HepG2 (cell line): Measurements from ENCODE around the gene SNX6. TPM values are rescaled to one million over a fixed set of nuclear protein-coding genes. Genes with fewer than 3 reads are reported as not detected.

Experiments
- EP300 ChIP-seq, 3 experiments: sonication (generic) in 1 of 3; formaldehyde crosslinking in 1 of 3; IDR thresholded peaks; 2 replicates each; pipeline versions ENCODE4 v1.5.1 to v1.6.1; 2011 to 2020; ENCODE audit warnings: low read depth in 2 of 3, low read length in 2 of 3, borderline replicate concordance in 1 of 3, improper control_type of control experiment in 1 of 3, mild to moderate bottlenecking in 1 of 3, missing genetic modification reagents in 1 of 3, moderate library complexity in 1 of 3
- FOXO1 ChIP-seq: sonication (generic); formaldehyde crosslinking; IDR thresholded peaks from 2 replicates; pipeline ENCODE4 v1.4.0; 2020; ENCODE audit warnings: missing genetic modification reagents
- FOXP1 ChIP-seq, 2 experiments: fragments of 450-650 bp in 1 of 2; IDR thresholded peaks; 2 replicates each; pipeline ENCODE4 v1.6.1; 2017 to 2018; ENCODE audit warnings: antibody characterized with exemption in 1 of 2
- HNRNPK ChIP-seq: fragments of 200-400 bp; formaldehyde crosslinking; IDR thresholded peaks from 2 replicates; pipeline ENCODE4 v1.6.1; 2018; ENCODE audit warnings: low read length, low read depth, moderate library complexity, mild to moderate bottlenecking; ENCODE audit not compliant: poor library complexity, severe bottlenecking
- MIER2 ChIP-seq: IDR thresholded peaks from 2 replicates; pipeline ENCODE4 v1.6.1; 2016; ENCODE audit warnings: missing biosample characterization, missing genetic modification reagents
- PPARG ChIP-seq: conservative IDR thresholded peaks from 2 replicates; pipeline ENCODE4 v1.6.1; 2016; ENCODE audit warnings: missing biosample characterization, missing genetic modification reagents
- SYNCRIP ChIP-seq: fragments of 200-400 bp; formaldehyde crosslinking; IDR thresholded peaks from 2 replicates; pipeline ENCODE4 v1.6.1; 2018; ENCODE audit warnings: mild to moderate bottlenecking, low read depth, low read length; ENCODE audit not compliant: insufficient read depth
- ZNF17 ChIP-seq: sonication (generic); formaldehyde crosslinking; IDR thresholded peaks from 2 replicates; pipeline ENCODE4 v1.5.0; 2020; ENCODE audit warnings: mild to moderate bottlenecking, missing genetic modification reagents
- ZNF264 ChIP-seq: sonication (generic); formaldehyde crosslinking; IDR thresholded peaks from 2 replicates; pipeline ENCODE4 v1.4.0; 2020; ENCODE audit warnings: missing genetic modification reagents
- ZNF337 ChIP-seq: sonication (generic); formaldehyde crosslinking; IDR thresholded peaks from 2 replicates; pipeline ENCODE4 v1.5.1; 2020; ENCODE audit warnings: missing genetic modification reagents, low read depth, mild to moderate bottlenecking, borderline replicate concordance
- ZNF552 ChIP-seq: sonication (generic); formaldehyde crosslinking; IDR thresholded peaks from 2 replicates; pipeline ENCODE4 v1.9.0; 2022; ENCODE audit warnings: missing genetic modification reagents, mild to moderate bottlenecking, borderline replicate concordance
- ZNF674 ChIP-seq: sonication (generic); formaldehyde crosslinking; IDR thresholded peaks from 2 replicates; pipeline ENCODE4 v1.5.0; 2020; ENCODE audit warnings: low read depth, mild to moderate bottlenecking, missing genetic modification reagents
- ZNF713 ChIP-seq: sonication (generic); formaldehyde crosslinking; IDR thresholded peaks from 2 replicates; pipeline ENCODE4 v1.4.0; 2020; ENCODE audit warnings: mild to moderate bottlenecking, missing genetic modification reagents
- ZNF841 ChIP-seq: sonication (generic); formaldehyde crosslinking; IDR thresholded peaks from 2 replicates; pipeline ENCODE4 v1.8.1; 2023; ENCODE audit warnings: missing genetic modification reagents, borderline replicate concordance
- ZNF883 ChIP-seq: sonication (generic); formaldehyde crosslinking; IDR thresholded peaks from 2 replicates; pipeline ENCODE4 v1.5.1; 2020; ENCODE audit warnings: mild to moderate bottlenecking, missing genetic modification reagents; ENCODE audit errors: not compliant biosample characterization
- ZSCAN29 ChIP-seq: sonication (generic); formaldehyde crosslinking; conservative IDR thresholded peaks from 2 replicates; pipeline ENCODE4 v1.4.0; 2020; ENCODE audit warnings: mild to moderate bottlenecking, missing genetic modification reagents
- polyA plus RNA-seq, 8 experiments: library from polyadenylated mRNA; depleted of rRNA in 3 of 8; stranded (reverse) in 7 of 8; unstranded in 1 of 8; fragments of >200 nt; fragmentation: Illumina TruSeq in 4 of 8; extraction: Trizol in 4 of 8; gene quantifications; 2 replicates each; pipeline versions ENCODE4 v1.2.1 to v1.2.3, GENCODE V29; 2011 to 2016; ENCODE audit warnings: low read depth in 4 of 8, missing spikeins in 1 of 8, mixed read lengths in 1 of 8; ENCODE audit not compliant: insufficient read depth in 1 of 8
- total RNA-seq, 5 experiments: library from RNA; depleted of rRNA; stranded (reverse); fragments of >200 nt; fragmentation: Illumina TruSeq; extraction: Trizol; gene quantifications; 2 replicates each; pipeline ENCODE4 v1.2.3, GENCODE V29; 2016; ENCODE audit warnings: low read depth in 1 of 5
- TF ChIP-seq, protein P1 (sequence below): sonication (generic); formaldehyde crosslinking; IDR thresholded peaks from 2 replicates; pipeline ENCODE4 v1.4.0; 2020; ENCODE audit warnings: missing genetic modification reagents, low read depth, mild to moderate bottlenecking, borderline replicate concordance
- TF ChIP-seq, protein P2 (sequence below): sonication (generic); formaldehyde crosslinking; IDR thresholded peaks from 2 replicates; pipeline ENCODE4 v1.9.0; 2021; ENCODE audit warnings: missing genetic modification reagents, mild to moderate bottlenecking, borderline replicate concordance
- TF ChIP-seq, protein P3 (sequence below): sonication (generic); formaldehyde crosslinking; IDR thresholded peaks from 2 replicates; pipeline ENCODE4 v1.4.0; 2020; ENCODE audit warnings: mild to moderate bottlenecking, missing genetic modification reagents
- TF ChIP-seq, protein P4 (sequence below): fragments of 450-650 bp; IDR thresholded peaks from 2 replicates; pipeline ENCODE4 v1.6.1; 2017
- TF ChIP-seq, protein P5 (sequence below): sonication (generic); formaldehyde crosslinking; conservative IDR thresholded peaks from 2 replicates; pipeline ENCODE4 v1.4.0; 2020; ENCODE audit warnings: missing genetic modification reagents

The SNX6 gene
- total and polyA plus RNA-seq, 2 of the 13 experiments (the other 11 are each of a cell fraction or from before 2014, with no cell fraction given), result 92.3 to 169 TPM

DNA sequence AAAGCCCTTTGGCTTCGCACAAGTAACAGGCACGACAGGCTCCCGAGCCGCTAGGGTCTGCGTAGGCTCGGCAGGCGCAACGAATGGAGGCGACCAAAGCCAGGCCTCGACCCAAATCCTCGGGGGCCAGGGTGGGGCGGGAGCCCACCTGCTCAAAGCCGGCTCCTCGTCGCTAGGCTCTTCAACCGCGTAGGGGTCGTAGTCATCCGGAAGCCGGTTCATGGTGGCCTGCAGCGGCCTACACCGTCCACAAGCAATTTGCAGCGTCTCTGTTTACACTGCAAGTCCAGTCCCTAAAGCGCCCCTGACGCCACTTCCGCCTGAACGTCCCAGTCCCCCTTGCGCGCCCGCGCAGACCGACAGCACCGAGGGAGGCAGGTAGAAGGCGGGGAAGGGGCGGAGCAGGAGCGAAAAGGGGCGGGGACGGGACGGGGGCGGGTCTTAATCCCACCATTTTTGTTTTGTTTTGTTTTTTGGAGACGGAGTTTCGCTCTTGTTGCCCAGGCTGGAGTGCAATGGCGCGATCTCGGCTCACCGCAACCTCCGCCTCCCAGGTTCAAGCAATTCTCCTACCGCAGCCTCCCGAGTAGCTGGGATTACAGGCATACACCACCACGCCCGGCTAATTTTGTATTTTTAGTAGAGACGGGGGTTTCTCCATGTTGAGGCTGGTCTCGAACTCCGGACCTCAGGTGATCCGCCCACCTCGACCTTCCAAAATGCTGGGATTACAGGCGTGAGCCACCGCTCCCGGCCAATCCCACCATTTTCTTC is 90.4 kb downstream of the SNX6 start, which contains the start of gene EAPP (continued):
- peak; percentile 65 to 77; a peak in 3 of 4 replicates for TF ChIP-seq EP300 (IDR thresholded peaks at IDR 0.05; ENCODE audit: low read depth in 2 of 2, low read length in 2 of 2)
- peak; percentile 80 for TF ChIP-seq EP300 (CRISPR knock-in tag; IDR thresholded peaks at IDR 0.05; ENCODE audit: borderline replicate concordance)
- peak; percentile 99 for TF ChIP-seq ZNF883 (CRISPR knock-in tag)
- peak; percentile 82 for TF ChIP-seq FOXP1 (IDR thresholded peaks at IDR 0.05)
- TF ChIP-seq FOXP1 (CRISPR knock-in tag; IDR thresholded peaks at IDR 0.05), result peak; percentile 85
- peak; percentile 78 for TF ChIP-seq MIER2 (CRISPR knock-in tag)
- TF ChIP-seq, protein P1, sequence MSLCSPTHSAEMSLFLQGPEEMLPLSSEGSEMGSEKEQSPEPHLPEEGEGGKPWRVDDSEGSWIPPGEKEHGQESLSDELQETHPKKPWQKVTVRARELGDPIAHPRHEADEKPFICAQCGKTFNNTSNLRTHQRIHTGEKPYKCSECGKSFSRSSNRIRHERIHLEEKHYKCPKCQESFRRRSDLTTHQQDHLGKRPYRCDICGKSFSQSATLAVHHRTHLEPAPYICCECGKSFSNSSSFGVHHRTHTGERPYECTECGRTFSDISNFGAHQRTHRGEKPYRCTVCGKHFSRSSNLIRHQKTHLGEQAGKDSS (CRISPR knock-in tag), result peak; percentile 97; the same call in 1 of the 2 replicates
- TF ChIP-seq, protein P2, sequence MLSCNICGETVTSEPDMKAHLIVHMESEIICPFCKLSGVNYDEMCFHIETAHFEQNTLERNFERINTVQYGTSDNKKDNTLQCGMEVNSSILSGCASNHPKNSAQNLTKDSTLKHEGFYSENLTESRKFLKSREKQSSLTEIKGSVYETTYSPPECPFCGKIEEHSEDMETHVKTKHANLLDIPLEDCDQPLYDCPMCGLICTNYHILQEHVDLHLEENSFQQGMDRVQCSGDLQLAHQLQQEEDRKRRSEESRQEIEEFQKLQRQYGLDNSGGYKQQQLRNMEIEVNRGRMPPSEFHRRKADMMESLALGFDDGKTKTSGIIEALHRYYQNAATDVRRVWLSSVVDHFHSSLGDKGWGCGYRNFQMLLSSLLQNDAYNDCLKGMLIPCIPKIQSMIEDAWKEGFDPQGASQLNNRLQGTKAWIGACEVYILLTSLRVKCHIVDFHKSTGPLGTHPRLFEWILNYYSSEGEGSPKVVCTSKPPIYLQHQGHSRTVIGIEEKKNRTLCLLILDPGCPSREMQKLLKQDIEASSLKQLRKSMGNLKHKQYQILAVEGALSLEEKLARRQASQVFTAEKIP (CRISPR knock-in tag), result no peak
- TF ChIP-seq SYNCRIP, result no peak
- peak; percentile 83 for TF ChIP-seq PPARG (CRISPR knock-in tag)
- TF ChIP-seq ZSCAN29, result peak; percentile 98
- peak; percentile 96 for TF ChIP-seq FOXO1 (CRISPR knock-in tag)
- peak; percentile 92; the same call in 1 of the 2 replicates for TF ChIP-seq ZNF674
- peak; percentile 96; the same call in 1 of the 2 replicates for TF ChIP-seq ZNF713 (CRISPR knock-in tag)
- no peak for TF ChIP-seq HNRNPK
- TF ChIP-seq ZNF337 (CRISPR knock-in tag), result peak; percentile 99
- TF ChIP-seq ZNF841 (CRISPR knock-in tag), result peak; percentile 76; the same call in 1 of the 2 replicates
- TF ChIP-seq, protein P3, sequence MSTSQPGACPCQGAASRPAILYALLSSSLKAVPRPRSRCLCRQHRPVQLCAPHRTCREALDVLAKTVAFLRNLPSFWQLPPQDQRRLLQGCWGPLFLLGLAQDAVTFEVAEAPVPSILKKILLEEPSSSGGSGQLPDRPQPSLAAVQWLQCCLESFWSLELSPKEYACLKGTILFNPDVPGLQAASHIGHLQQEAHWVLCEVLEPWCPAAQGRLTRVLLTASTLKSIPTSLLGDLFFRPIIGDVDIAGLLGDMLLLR (CRISPR knock-in tag), result peak; percentile 94
- TF ChIP-seq ZNF552, result peak; percentile 99
- TF ChIP-seq ZNF264 (CRISPR knock-in tag), result peak; percentile 97
- TF ChIP-seq, protein P4, sequence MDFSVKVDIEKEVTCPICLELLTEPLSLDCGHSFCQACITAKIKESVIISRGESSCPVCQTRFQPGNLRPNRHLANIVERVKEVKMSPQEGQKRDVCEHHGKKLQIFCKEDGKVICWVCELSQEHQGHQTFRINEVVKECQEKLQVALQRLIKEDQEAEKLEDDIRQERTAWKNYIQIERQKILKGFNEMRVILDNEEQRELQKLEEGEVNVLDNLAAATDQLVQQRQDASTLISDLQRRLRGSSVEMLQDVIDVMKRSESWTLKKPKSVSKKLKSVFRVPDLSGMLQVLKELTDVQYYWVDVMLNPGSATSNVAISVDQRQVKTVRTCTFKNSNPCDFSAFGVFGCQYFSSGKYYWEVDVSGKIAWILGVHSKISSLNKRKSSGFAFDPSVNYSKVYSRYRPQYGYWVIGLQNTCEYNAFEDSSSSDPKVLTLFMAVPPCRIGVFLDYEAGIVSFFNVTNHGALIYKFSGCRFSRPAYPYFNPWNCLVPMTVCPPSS, result no peak
- TF ChIP-seq, protein P5, sequence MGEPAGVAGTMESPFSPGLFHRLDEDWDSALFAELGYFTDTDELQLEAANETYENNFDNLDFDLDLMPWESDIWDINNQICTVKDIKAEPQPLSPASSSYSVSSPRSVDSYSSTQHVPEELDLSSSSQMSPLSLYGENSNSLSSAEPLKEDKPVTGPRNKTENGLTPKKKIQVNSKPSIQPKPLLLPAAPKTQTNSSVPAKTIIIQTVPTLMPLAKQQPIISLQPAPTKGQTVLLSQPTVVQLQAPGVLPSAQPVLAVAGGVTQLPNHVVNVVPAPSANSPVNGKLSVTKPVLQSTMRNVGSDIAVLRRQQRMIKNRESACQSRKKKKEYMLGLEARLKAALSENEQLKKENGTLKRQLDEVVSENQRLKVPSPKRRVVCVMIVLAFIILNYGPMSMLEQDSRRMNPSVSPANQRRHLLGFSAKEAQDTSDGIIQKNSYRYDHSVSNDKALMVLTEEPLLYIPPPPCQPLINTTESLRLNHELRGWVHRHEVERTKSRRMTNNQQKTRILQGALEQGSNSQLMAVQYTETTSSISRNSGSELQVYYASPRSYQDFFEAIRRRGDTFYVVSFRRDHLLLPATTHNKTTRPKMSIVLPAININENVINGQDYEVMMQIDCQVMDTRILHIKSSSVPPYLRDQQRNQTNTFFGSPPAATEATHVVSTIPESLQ (CRISPR knock-in tag), result no peak; the same call in 1 of the 2 replicates
- TF ChIP-seq ZNF17 (CRISPR knock-in tag), result no peak
